NAMALWA (cell line): ENCODE measurements around the gene ZNF805.
A peak's percentile ranks its signal among the peaks of the same experiment; 100 is the strongest.
"Not testable (repeated sequence)": the region's sequence is repeated elsewhere in the genome, so short reads cannot be mapped to it uniquely, and the experiment has no call there.

Experiments used
- DNase-seq: peaks from one replicate; pipeline ENCODE4 v3.0.0-alpha.2; 2015; ENCODE audit warnings: low spot score

ZNF805 gene

GRCh38 chr19:57240311-57241090 lies at the start of gene ZNF805:
ZNF805 (plus strand) TSS chr19:57240632; CDS start chr19:57240892, 260 bp downstream.
- peak; percentile 96 for DNase-seq

GRCh38 chr19:57191141-57192076 lies 49.0 kb upstream of the ZNF805 start, which contains the start of gene ZNF264:
ZNF264 (plus strand) TSS chr19:57191500; CDS start chr19:57191914, 414 bp downstream.
- DNase-seq: peak; percentile 83

- no peak for DNase-seq
Observed at GRCh38 chr19:57192077-57192420, 48.4 kb upstream of the ZNF805 start.

- DNase-seq: no peak
Observed at GRCh38 chr19:57192993-57193392, 47.4 kb upstream of the ZNF805 start.

GRCh38 chr19:57197874-57198273 lies 42.6 kb upstream of the ZNF805 start:
- not testable (repeated sequence) for DNase-seq

GRCh38 chr19:57202160-57202559 lies 38.3 kb upstream of the ZNF805 start:
- no peak for DNase-seq

- DNase-seq: no peak
Observed at GRCh38 chr19:57210381-57210780, 30.1 kb upstream of the ZNF805 start.

- no peak for DNase-seq
Observed at GRCh38 chr19:57212109-57212508, 28.3 kb upstream of the ZNF805 start.

- no peak for DNase-seq
Observed at GRCh38 chr19:57227502-57227901, 12.9 kb upstream of the ZNF805 start.

GRCh38 chr19:57231686-57232085 lies 8.7 kb upstream of the ZNF805 start:
- DNase-seq: no peak

- DNase-seq: no peak
Observed at GRCh38 chr19:57233207-57233606, 7.2 kb upstream of the ZNF805 start.

GRCh38 chr19:57239982-57240310 lies 486 bp upstream of the ZNF805 start:
- no peak for DNase-seq

GRCh38 chr19:57241176-57241575 lies 744 bp downstream of the ZNF805 start:
- peak; percentile 30 for DNase-seq

- no peak for DNase-seq
Observed at GRCh38 chr19:57242821-57243220, 2.4 kb downstream of the ZNF805 start.

GRCh38 chr19:57244513-57244912 lies 4.1 kb downstream of the ZNF805 start:
- no peak for DNase-seq

- DNase-seq: no peak
Observed at GRCh38 chr19:57245066-57245465, 4.6 kb downstream of the ZNF805 start.

GRCh38 chr19:57245959-57246358 lies 5.5 kb downstream of the ZNF805 start:
- DNase-seq: no peak

GRCh38 chr19:57248646-57249045 lies 8.2 kb downstream of the ZNF805 start:
- no peak for DNase-seq

- DNase-seq: no peak
Observed at GRCh38 chr19:57249329-57249728, 8.9 kb downstream of the ZNF805 start.

- not testable (repeated sequence) for DNase-seq
Observed at GRCh38 chr19:57253767-57254166, 13.3 kb downstream of the ZNF805 start.

- DNase-seq: no peak
Observed at GRCh38 chr19:57262044-57262443, 21.6 kb downstream of the ZNF805 start.

- DNase-seq: no peak
Observed at GRCh38 chr19:57263244-57263741, 22.9 kb downstream of the ZNF805 start.

- no peak for DNase-seq
Observed at GRCh38 chr19:57267291-57267690, 26.9 kb downstream of the ZNF805 start.
